BJ (cell line): ENCODE measurements around the gene SOS1. TPM values are rescaled to one million over a fixed set of nuclear protein-coding genes. Genes with fewer than 3 reads are reported as not detected.

Source experiments
- CTCF ChIA-PET: fragments of 350-600 bp; formaldehyde crosslinking; extraction: SDS; loops from one replicate; lab custom pipeline; 2021; ENCODE audit warnings: antibody characterized with exemption, inconsistent platforms; lab: Yijun Ruan, JAX
- POLR2A ChIA-PET: fragments of 300-600 bp; sonication (Branson Sonifier 250); formaldehyde crosslinking; extraction: SDS; loops from one replicate; lab custom pipeline; 2021; ENCODE audit warnings: antibody characterized with exemption; lab: Charles Lee
- DNase-seq: peaks from one replicate; pipeline ENCODE4 v3.0.0-alpha.2; 2011; ENCODE audit warnings: low read depth
- H3K27me3 ChIP-seq: 2 replicates; pipeline ENCODE4 v1.6.0; 2011; ENCODE audit warnings: low read length; ENCODE audit not compliant: control insufficient read depth, insufficient read depth
- H3K36me3 ChIP-seq: 2 replicates; pipeline ENCODE4 v1.5.1; 2011; ENCODE audit warnings: low read length; ENCODE audit not compliant: control insufficient read depth, insufficient read depth
- H3K4me3 ChIP-seq: 2 replicates; pipeline ENCODE4 v1.5.1; 2011; ENCODE audit warnings: low read depth, mild to moderate bottlenecking, control low read depth, low read length
- CTCF ChIP-seq: IDR thresholded peaks from 2 replicates; pipeline ENCODE4 v1.5.1; 2011; ENCODE audit warnings: low read depth, mild to moderate bottlenecking, control low read depth, inconsistent platforms, low read length, moderate library complexity; ENCODE audit not compliant: insufficient read depth
- polyA plus RNA-seq: library from polyadenylated mRNA; depleted of rRNA; stranded (reverse); fragments of >200 nt; gene quantifications from 2 replicates; pipeline ENCODE4 v1.2.3, GENCODE V29; 2011

SOS1 gene
- polyA plus RNA-seq, 1 experiment = 12.9 TPM

- ChIA-PET POLR2A (no interaction called here), CTCF (no interaction called here)
- TF ChIP-seq CTCF = no peak
- no peak for DNase-seq
- H3K36me3 ChIP-seq = peaks cover 2% of the 10 kb centered on the region; the same call in 1 of the 2 replicates
- no peak overlapping the region for H3K4me3 ChIP-seq
- no peaks in the 10 kb centered on the region for H3K27me3 ChIP-seq
Observed at GRCh38 chr2:39033980-39034379, 86.9 kb downstream of the SOS1 start.

GRCh38 chr2:39027421-39027820, 93.4 kb downstream of the SOS1 start:
- Histone ChIP-seq H3K27me3 (no peaks in the 10 kb centered on the region), H3K4me3 (no peak overlapping the region), H3K36me3 (peaks cover 2% of the 10 kb centered on the region; the same call in 1 of the 2 replicates)
- no peak for DNase-seq
- no peak for TF ChIP-seq CTCF
- CTCF ChIA-PET = no interaction called here
- POLR2A ChIA-PET = no interaction called here

- Histone ChIP-seq H3K27me3 (no peaks in the 10 kb centered on the region), H3K4me3 (no peak overlapping the region), H3K36me3 (peaks cover 3% of the 10 kb centered on the region; the same call in 1 of the 2 replicates)
- ChIA-PET POLR2A (no interaction called here), CTCF (no interaction called here)
- no peak for TF ChIP-seq CTCF
- DNase-seq = no peak
Observed at GRCh38 chr2:39024833-39025232, 96.0 kb downstream of the SOS1 start.

- POLR2A ChIA-PET = no interaction called here
- no peaks in the 10 kb centered on the region for H3K27me3 ChIP-seq
Observed at GRCh38 chr2:39023649-39024048, 97.2 kb downstream of the SOS1 start.

GRCh38 chr2:39022642-39023235, 98.1 kb downstream of the SOS1 start:
- no peak overlapping the region for H3K4me3 ChIP-seq
- DNase-seq = no peak
- ChIA-PET CTCF (no interaction called here), POLR2A (interaction anchor here (0.6 kb wide), 1 partner anchor 39 kb away, joined by 5 read pairs; no protein-coding TSS in a partner anchor)
- TF ChIP-seq CTCF = no peak
- no peaks in the 10 kb centered on the region for H3K27me3 ChIP-seq
- H3K36me3 ChIP-seq = peaks cover 3% of the 10 kb centered on the region; the same call in 1 of the 2 replicates

More at GRCh38 chr2:39023649-39024048, 97.2 kb downstream of the SOS1 start:
- no peak for DNase-seq
- Histone ChIP-seq H3K36me3 (peaks cover 3% of the 10 kb centered on the region; the same call in 1 of the 2 replicates), H3K4me3 (no peak overlapping the region)
- CTCF ChIA-PET = no interaction called here
- TF ChIP-seq CTCF = no peak
